HL-60/S4 treated with retinoic acid at 250 ng/mL for 4 days and 3 days (cell line): ENCODE measurements around the gene MRGPRX2.

Experiments
- in situ Hi-C: fragments of 300-500 bp; cut with MboI; formaldehyde crosslinking; loops from 2 replicates; pipeline ENCODE4 v1.7.0; 2022; ENCODE audit warnings: low sequenced_read_pairs

The MRGPRX2 gene

DNA sequence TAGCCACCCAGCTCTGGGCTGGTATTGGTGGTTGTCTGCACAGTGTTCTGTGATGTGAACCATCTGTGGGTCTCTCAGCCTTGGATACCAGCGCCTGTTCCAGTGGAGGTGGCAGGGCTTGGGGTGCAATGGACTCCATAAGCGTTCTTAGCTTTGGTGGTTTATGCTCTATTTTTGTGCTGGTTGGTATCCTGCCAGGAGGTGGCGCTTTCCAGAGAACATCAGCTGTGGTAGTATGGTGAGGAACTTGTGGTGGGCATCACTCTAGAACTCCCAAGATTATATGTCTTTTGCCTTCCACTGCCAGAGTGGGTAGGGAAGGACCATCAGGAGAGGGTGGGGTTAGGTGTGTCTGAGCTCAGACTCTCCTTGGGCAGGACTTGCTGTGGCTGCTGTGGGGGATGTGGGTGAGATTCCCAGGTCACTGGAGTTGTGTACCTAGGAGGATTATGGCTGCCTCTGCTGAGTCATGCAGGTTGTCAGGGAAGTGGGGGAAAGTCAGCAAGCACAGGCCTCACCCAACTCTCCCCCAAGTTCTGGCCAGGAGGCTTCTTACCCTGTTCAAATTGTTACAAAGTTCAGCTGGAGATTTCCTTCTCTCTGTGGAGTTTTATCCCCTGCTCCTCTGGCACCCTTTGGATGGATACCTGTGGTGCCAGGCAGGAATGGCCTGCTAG is 47.2 kb downstream of the MRGPRX2 start:
- in situ Hi-C loops = no loop called here

DNA sequence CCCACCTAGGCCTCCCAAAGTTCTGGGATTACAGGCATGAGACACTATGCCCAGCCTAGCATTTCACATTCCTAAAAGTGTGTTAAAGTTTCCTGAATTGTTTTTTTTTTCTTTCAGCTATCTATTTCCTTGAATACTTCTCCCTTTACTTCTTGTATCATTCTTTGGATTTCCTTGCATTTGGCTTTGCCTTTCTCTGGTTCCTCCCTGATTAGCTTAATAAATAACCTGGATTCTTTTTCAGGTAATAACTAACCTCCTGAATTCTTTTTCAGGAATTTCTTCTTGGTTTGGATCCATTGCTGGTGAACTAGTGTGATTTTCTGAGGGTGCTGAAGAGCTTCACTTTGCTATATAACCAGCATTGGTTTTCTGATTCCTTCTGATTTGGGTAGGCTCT is 47.9 kb downstream of the MRGPRX2 start:
- in situ Hi-C loops = no loop called here
